IPS-18c (cell line): Measurements from ENCODE around the gene PHF19.

Source experiments
- H3K4me3 ChIP-seq: 2 replicates; pipeline ENCODE4 v1.7.0; 2013; ENCODE audit warnings: low read depth, mild to moderate bottlenecking, low read length, moderate library complexity; ENCODE audit not compliant: insufficient read depth
- H3K9me3 ChIP-seq: one replicate; pipeline ENCODE4 v1.6.1; 2013; ENCODE audit warnings: mild to moderate bottlenecking, low read length, moderate library complexity; ENCODE audit not compliant: control insufficient read depth, insufficient read depth

PHF19 gene

DNA sequence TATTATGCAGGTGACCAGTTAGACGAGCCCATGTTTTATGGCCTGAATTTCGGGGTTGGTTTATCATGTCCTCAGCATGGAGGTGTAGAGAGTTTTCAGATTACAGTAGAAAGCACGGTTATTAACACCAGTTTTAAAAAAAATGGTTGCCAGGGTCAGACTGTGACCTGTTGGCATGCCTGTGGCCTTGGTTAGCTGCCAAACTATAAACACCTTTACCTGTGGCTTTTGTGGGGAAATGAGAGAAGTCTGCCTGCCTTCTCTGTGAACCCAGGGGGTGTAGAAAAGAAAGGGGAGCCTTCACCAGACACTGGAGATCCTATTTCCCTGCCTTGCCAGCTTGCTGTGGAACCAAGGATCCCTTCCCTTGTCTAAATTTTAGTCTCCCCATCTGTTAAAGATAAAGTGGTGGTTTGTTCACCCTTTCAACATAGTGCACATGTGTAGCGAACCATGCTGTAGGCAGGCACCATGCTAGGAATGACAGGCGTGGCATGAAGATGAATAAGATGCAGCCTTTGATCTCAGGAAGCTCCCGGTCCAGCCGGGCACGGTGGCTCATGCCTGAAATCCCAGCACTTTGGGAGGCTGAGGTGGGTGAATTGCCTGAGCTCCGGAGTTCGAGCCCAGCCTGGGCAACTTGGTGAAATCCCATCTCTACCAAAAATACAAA lies 6.1 kb upstream of the PHF19 start:
- Histone ChIP-seq H3K4me3 (no peak overlapping the region), H3K9me3 (no peaks in the 10 kb centered on the region)

DNA sequence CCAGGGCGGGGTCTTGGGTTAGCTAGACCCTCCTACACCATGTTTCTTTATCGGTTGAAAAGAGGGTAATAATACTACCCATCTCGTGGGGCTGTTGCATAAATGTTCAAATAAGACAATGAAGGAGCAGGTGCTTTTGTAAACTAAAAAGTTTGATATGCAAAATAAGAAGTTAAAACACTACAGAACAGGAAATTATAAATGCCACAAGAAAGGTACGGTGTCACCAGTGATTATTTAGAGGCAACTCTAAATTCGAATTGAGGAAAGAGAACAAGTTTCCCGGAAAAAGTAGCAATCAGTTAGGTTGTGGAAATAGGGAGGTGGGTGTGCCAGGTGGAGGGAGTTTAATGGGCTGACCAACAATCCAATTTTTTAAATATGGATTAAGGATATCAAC lies 2.5 kb upstream of the PHF19 start:
- H3K9me3 ChIP-seq = no peaks in the 10 kb centered on the region
- H3K4me3 ChIP-seq = no peak overlapping the region

DNA sequence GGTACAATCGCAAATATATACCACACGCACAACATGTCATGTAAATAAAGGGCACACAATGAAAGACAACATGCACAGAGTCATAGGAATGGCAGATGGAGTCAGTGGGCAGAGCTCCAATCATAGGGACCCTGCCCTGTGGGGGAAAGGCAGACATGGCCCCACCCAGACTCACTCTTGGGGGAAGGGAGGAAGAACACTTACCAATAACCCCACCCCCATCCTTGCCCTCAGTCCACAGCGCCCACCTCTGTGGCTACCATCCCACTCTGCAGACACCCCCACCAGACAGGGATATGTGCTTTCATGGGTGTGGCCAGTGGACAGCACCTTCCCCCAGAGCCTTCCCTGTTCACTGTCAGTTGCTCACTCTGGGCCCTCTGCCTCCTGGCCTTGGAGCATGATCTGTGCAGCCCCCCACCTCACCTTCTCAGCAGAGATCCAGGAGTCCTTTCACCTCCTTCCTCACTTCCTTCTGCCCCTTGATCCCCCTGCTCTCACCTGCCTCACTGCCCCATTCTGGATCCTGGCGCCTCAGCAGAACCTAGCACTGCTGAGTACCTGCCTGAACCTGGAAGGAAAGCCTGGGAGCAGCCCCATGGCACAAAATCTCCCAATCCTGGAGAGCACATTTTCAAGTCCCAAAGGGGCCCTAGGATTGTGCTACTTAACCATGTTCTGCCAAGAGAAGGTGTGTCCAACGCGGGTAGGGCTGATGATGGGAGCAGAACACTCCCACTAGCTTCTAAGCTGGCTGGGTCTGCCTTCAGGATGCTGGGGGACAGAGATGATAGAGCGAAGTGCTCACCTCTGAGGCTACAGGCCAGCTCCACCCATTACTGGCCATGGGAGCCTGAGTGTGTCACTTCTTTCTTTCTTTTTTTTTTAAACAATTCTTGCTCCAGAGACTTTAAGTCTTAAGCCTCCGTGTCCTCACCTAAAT lies 1.5 kb upstream of the PHF19 start:
- Histone ChIP-seq H3K9me3 (no peaks in the 10 kb centered on the region), H3K4me3 (0 out of 2 replicates have a peak overlapping the region, but pooled peaks have one; percentile 2)

DNA sequence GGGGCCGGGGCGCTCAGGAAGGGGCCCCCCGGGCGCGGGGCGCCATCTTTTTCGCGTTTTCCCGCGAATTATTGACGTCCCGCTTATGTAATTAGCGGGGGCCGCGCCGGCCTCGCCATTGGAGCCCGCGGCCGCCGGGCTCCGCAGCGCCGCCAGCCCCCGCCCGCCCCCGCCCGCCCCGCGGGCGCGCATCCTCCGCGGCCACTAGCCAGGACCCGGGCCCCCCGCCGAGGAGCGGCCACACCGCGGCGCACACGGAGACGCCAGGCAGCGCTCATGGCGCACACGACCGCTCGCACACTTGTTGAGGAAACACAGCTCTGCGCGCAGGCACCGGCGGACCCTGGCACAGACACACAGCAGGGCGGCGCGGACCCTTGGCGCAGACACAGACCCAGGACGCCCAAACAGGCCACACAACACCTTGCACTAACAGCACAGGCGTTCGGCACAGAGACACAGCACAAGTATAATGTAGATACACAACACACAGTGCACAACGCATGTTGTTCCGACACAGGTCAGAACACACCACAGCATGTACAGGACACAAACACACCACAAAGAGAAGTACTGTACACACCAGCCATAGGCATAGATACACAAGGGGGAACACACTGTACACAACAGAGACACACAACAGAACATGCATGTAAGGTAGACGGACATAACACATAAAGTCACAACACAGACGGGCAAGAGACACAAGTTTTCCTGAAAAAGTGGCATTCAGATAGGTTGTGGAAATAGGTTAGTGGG lies 467 bp upstream of the PHF19 start:
- Histone ChIP-seq H3K4me3 (peak overlapping the region; percentile 59), H3K9me3 (no peaks in the 10 kb centered on the region)

DNA sequence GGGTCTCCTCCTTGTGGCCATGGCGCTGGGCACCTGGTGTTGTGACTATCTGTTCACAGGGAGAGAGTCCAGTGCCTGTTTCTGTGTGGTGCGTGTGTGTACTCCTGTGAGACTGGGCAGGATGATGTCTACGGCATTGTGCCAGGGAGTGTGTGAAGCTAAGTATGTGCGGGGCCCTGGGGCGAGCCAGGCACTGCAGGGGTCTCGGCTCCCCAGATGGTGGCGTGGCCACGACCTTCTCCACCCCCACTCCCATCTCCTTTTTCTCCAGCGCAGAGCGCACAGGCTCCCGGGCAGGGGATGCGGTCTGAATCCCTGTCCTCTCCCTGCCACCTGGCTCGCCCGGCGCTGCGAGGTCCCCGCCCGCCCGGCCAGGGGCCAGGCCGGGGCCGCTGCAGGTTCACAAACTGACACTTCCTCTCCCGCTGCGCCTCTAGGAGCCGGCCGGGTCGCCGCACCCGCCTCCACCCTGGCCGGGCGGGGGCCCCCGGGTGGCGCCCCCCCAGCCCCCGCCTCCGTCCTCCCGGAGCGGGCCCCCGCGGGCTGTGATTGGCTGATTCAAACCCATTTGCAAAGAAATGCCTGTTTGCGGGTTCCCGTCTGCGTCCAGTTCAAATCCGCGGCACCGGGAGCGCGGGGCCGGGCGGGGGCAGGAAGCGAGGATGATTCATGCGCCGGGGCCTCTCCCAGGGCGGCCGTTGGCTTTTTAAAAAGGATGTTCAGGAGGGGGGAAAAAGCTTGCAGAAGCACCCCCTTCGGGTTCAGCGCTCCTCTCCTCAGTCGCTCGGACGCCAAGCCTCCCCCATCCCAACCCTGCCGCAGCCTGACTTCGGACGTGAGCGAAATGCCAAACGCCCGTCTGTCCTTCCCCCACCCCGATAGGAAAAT lies 790 bp downstream of the PHF19 start:
- H3K4me3 ChIP-seq = peak overlapping the region; percentile 62
- H3K9me3 ChIP-seq = no peaks in the 10 kb centered on the region

DNA sequence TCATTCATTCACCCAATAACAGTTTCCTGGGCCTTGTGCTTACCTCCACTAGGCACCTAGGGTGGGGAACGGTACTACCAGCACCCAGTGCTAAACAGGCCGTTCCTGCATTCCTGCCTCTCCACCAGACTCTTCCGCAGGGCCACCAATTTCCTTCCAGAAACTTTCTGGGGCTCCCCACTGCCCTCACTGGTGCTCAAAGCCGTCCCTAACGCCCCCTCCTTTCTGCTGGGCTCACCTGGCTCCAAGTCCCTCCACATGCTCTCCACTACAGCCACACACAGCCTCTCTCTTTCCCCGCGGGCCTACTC lies 1.4 kb downstream of the PHF19 start:
- Histone ChIP-seq H3K9me3 (no peaks in the 10 kb centered on the region), H3K4me3 (peak overlapping the region; percentile 62)

DNA sequence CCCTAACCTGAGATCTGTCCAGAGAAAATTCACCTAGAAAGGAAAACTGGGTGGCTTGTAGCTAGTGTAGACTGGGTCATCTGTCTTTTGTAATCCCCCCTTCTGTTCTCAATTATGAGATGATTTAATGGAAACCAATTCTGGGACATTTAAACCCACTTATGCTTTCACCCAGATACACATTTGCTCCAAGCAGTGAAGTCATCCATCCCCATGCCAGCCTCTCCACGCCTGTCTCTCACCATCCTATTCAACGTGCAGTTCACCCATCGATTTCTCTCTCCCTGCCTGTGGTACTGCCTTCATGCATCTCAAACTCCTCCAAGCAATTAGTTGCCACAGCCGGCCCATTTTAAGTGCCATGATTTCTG lies 1.8 kb downstream of the PHF19 start:
- Histone ChIP-seq H3K4me3 (no peak overlapping the region), H3K9me3 (no peaks in the 10 kb centered on the region)

DNA sequence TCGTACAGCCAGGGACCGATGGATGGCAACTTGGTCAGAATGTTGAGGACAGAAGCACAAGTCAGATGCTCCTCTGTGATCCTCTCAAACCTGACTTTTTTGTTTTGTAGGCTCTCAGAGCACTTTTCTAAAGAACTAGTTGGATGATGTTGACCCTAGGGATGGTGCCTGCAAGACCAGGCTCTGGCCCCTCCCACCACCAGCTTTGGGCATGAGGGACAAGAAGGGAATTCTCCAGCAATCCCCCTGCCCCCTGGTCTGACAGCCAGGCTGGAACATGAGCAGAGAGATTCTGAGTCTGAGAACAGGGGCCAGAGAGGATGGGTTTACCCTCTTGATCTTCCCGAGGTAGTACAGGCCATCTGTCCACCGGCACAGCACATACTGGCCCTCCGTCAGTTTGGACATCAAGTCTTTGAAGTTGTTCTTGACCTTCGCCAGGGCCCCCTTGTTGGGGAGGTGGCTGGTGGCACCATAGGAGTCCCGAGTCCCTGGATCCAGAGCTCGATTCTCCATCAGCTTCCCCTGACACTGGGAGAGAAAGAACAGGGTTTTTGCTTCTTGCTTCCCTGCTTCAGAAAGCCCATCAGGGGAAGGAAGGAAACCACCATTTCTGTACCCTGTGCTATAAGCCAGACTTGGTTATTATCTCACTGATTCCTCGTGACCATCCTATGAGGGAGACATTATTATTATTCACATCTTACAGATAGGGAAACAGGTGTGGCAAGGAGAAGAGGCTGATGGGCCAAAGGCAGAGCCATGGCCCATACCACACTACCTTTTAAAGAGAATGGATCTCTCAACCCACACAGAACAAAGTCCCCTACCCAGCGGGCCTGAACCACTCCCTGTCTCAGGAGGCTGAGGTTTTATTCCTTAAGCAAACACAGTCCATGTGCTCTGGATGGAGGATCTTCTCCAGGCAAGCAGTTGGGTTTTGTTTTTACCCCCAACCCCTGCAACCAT lies 2.5 kb downstream of the PHF19 start:
- no peak overlapping the region for H3K4me3 ChIP-seq
- no peaks in the 10 kb centered on the region for H3K9me3 ChIP-seq

DNA sequence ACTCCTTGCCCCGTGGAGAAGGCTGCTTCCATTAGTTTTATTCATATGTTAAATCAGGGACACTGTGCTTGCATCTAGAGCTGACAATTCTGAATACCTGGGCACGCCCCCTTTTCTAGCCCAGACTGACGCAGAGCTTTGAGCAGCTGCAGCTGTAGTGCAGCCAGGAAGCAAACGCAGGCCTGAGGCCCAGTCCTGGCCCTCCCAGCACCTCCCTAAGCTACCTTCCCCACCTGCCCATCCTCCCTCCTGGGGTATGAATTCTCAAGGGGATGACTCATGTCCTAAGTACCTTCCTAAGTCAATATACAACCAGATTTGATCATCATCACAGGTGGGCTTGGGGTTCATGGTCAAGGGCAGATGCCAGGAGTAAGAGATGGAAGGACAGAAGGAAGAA lies 3.5 kb downstream of the PHF19 start:
- Histone ChIP-seq H3K9me3 (no peaks in the 10 kb centered on the region), H3K4me3 (no peak overlapping the region)

DNA sequence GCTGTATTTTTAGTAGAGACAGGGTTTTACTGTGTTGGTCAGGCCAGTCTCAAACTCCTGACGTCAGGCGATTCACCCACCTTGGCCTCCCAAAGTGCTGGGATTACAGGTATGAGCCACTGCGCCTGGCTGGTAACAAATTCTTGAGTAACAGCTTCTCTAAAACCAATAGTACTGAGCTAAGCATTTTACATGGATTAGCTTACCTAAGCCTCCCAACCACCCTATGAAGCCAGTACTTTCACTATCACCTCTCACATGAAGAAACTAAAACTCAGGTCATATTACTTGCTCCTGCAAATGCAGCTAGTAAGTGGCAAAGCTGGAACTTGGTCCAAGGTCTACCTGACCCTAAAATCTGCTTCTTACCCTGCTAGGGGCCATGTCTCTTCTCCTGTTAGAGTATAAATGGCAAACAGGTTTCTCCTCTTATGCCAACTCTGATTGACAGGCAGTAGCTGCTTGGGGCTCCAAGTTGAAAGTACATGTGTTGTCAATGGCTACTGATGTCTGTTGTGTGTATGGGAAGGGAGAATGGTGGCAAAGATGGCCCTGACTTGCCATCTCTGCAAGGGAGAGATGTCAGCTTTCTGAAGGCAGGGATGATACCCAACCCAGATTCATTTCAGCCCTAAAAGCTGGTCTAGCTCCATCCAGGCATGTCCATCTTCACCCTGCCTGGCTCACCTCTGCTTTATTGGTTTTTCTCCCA lies 4.0 kb downstream of the PHF19 start:
- no peak overlapping the region for H3K4me3 ChIP-seq
- no peaks in the 10 kb centered on the region for H3K9me3 ChIP-seq

DNA sequence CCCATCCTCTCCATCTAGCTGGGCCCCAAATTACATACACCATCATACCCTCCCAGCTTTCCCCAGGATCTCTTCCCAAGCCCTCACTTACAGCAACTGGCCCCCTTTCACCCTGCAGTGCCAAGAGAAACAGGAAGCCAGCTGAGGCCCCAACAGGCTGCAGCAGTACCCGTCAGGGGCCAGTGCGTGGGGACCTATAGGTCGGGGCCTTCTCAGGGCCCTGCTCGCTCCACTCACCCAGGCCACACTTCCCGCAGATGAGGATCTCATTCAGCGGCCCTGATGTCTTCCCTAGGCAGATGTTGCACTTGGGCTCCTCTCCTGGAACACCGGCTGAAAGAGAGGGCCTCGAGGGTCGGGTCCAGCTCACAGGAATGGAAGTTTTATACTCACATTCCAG lies 6.8 kb downstream of the PHF19 start:
- Histone ChIP-seq H3K9me3 (no peaks in the 10 kb centered on the region), H3K4me3 (no peak overlapping the region)

DNA sequence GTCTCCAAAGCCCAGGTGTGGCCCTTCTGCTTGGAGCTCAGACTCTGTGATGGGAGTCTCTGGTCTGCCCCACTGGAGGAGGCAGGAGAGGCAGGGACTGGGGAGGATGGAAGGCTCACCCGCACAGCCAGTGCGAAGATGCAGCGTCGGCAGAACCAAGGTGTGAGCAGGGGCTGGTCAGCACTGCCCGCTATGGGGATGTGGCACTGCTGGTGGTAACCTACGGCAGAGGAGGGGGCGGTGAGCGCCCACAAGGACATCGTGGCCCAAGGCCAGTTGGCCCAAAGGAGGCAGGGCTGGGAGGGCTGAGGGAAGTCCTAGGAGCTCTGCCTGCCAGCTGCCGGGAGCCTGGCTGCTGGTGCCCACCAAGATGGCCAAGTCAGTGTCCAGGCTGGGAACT lies 7.3 kb downstream of the PHF19 start:
- Histone ChIP-seq H3K4me3 (no peak overlapping the region), H3K9me3 (no peaks in the 10 kb centered on the region)

DNA sequence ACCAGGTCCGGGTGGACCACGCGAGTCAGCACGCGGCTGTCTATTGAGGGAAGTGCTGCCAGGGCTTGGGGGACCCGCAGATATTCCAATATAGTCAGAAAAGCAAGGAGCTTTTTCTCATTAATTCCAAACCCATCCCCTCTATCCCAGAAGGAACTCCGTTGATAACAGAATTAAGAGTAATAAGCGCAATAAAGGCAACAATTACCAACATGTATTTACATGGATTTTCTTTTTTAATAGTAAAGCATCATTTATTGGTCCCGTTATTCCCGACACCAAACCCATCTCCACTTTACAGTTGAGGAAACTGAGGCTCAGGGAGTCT lies 7.7 kb downstream of the PHF19 start:
- Histone ChIP-seq H3K9me3 (no peaks in the 10 kb centered on the region), H3K4me3 (peak overlapping the region; percentile 70; the same call in 1 of the 2 replicates)

DNA sequence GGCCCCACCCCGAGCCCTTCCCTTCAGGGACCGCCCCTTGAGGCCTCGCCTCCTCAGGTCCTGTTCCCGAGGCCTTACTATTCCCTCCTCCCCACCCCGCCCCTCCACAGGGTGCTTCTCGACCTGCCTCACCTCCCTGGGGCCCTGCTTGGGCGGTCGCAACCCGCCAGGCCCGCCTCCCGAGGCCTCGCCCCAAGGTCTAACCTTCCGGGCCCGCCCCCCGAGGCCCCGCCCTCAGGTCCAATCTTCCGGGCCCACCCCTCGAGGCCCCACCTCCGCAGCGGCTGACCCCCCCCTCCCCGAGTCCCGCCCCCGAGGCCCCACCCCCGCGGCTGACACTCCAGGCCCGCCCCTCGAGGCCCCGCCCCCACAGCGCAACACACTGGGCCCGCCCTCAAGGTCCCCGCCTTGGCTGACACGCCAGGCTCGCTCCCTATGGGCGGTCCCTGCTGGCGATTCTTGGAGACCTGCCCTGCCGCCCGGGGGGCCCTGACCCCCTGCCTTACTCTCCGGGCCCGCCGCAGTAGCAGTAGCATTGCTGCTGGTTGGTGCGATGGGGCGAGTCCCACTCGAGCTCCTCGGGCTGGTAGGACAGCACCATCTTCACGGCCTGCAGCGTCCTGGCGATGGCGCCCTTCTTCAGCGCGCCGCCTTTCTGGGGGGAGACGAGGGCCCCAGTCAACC lies 8.2 kb downstream of the PHF19 start:
- H3K4me3 ChIP-seq = peak overlapping the region; percentile 70

DNA sequence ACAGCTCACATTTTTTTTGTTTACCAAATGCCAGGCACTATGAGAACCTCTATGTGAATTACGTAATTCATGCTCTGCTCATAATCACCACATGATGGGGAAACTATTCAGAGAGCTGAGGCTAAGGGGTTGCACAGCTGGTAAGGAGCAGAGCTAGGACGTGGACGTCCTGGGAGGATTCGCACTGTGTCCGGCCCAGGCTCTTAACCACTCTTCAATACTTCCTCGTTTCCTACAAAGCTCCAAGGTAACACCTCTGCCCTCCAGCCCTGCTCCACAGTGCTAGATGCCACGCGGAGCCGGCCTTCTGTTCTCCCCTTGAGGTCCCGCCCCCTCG lies 8.7 kb downstream of the PHF19 start:
- Histone ChIP-seq H3K4me3 (peak overlapping the region; percentile 5; the same call in 1 of the 2 replicates), H3K9me3 (no peaks in the 10 kb centered on the region)

More for the DNA sequence above, 8.2 kb downstream of the PHF19 start:
- no peaks in the 10 kb centered on the region for H3K9me3 ChIP-seq
